Cortex of kidney (tissue), 1 donor: ENCODE measurements around the gene PDCD4.

Experiments
- DNase-seq: peaks from one replicate; lab custom pipeline; 2025; lab: John Stamatoyannopoulos, UW

Gene PDCD4

DNA sequence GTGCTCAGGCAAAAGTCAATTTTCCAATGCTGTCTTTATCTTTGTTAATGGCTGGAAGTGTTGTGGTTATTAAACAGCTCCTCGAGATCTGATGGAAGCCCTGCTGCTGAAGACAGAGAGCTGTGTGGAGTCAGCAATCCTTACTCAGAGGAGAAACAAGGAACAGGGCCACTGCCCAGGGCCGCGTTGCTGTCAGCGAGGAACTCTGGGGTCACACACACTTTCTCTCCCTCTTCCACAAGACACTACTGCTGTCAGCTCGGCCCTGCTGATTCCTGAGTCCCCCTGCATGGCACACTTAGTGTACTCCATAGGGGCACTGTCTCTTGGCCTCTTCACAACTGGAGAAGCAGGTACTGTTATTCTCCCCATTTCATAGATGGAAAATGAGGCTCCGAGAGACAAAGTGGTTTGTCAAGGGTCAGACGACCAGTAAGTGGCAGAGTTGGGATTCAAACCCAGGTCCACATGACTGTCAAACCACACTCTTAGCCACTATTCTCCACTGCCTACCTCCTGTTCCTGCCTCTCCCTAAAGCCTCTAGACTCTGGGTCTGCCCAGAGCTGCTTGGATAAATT, 29.3 kb upstream of the PDCD4 start:
- DNase-seq: no peak

DNA sequence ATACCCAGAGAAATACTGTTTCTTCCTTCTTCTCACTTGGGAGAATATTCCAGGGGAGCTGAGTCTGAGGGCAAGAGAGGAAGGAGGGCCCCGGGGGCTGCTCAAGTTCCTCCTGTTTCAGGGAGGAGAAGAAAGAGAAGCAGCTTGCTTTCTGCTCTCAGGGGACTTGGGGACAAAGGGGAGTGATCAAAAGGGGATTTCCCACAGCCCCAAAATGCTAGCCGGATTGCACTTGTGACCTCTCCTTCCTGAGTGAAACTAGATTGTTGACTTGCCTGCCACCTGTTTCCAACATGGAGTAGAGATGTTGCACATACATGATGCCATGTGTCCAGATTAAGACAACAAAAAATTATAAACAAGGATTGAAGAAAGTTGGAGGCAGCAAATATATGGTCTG, 28.7 kb upstream of the PDCD4 start:
- DNase-seq: no peak

DNA sequence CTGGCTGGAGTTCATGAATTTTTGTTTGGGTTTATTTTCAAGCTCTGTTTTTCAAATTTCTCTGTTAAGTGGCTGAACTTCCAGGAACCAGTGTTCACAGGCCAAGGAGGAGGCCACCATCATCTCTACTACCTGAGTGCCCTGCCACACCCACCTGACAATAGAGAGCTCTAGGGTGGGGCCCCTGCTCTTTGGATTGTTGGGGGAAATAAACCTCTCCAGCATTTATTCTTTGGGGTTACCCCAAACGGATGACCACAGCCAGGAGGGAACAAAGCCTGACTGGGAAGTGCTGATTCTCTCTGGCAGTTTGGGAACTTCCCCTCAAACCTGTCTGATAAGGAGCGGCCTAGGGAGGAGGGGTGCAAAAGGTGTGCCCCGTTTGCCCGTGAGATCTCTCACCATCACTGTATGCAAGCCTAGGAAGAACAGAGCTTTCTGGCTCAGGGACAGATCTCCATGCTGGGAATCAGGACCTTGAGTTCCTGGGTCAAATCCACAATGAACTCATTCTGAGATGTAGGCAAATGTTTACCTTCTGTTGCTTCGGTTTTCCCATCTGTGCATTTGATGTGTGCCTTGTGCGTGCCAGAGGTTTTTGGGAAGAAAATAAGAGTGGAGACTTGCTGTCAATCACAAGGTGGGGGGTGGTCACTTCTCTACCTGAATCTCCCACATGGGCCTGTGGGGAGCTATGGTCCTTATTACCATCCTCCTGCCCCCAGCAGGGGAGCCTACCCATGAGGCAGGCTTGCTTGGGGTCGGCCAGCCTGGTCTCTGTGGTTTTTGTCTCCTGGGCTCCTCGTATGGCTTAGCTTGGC, 27.7 kb upstream of the PDCD4 start:
- DNase-seq: no peak

DNA sequence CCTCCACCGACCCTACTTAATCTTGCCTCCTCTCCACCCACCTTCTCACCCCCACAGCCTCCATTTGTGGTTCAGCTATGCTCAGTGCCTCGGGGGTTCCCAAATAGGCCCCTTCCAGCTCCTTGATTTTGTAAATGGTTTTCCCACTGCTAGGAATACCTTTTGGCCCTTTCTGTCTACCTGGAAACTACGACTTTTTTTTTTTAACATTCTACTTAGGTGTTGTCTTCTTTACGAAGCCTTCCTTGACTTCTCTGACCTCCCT, 27.2 kb upstream of the PDCD4 start:
- DNase-seq: no peak

DNA sequence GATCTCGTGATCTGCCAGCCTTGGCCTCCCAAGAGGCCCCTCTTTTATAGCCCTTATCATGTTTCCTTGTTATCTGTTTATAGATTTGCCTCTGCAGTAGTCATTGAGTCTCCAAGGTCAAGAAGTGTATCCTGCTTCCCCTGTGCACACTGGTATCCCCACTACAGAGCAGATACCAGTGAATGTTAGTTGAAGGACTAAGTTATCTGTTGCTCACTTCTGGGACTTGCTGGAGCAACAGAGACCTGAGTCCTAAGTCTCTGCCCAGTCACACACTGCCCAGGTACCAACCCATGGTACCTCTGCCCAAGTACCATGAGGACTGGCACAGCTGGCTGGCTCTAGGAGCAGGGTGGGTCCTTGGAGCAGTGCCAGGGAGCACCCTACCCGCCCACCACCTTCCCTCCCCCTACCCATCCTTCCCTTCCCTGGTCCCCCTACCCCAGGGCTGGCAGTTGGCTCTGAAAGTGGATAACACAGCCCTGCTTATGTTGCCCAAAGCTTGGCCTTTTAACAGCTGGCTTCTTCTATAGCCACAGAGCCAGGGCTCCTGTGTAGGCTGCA, 26.5 kb upstream of the PDCD4 start:
- DNase-seq: no peak

DNA sequence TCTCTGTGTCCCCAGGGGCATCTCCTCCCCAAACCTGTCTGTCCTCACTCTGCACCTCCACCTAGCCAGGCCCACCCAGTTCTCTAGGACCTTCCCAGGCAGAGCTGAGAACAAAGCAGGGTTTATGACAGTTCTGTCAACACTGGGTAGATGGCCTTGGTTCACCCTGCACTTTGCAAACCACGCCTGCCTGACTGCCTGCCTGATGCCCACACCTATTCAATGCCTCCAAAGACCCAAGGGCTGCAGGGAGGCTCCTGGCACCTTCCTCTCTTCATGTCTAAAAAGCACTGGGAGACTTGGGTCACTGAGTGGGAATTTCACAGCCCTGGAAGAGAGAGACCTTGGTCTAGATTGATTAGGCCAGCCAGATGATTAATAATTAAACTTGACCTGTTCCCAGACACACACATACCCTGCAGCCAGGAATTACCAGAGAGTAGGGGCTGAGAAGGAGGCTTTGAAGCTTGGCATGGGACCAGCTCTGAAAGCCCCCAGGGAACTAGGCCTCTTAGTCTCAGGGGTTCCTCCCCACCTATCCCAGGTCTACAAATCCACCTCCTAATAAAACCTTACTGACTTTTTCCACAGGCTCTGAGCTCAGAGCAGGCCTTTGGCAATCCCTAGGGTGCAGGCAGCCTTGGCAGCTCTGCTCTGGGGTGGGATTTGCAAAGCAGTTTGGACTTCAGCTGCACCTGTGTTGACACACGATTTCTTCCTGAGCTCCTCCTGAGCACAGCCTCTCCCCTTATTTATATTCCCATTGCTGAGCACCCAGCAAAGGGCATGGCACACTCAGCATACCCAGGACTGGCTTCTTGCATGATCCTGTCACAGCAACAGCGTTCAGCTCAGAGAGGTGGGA, 25.7 kb upstream of the PDCD4 start:
- no peak for DNase-seq

DNA sequence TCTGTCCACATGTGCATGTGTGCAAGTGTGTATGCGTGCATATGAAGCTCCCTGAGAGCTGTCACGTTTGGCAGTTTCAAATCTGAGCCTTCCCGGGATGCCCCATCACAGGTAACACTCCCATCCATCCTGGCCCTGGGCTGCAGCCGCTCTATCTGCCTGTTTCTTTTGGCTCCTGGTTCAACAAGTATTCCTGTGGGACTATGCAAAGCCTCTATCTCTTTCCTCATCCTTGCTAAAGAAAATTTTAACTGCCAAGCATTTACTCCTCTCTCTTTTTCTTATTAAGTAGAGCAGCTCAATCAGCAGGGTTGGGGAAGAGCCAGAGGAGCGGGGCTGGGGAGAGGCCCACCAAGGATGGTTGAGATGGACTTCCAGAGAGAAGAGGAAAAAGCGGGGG, 24.4 kb upstream of the PDCD4 start:
- no peak for DNase-seq

DNA sequence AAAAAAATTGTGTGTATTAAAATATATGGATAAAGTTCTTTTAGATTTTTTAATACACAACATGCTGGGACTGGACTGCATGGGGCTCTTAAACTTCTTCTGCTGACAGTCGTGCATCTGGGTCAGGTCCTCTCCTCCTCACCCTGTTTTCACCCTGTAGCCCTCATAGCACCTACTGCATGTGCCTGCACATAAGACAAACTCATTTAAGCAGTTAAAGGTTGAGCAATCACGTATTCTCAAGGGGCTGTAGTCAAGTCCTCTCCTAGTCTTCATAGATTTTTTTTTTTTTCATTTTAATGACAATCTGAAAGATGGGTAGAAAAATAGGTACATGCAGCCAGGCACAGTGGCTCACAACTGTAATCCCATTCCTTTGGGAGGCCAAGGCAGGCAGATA, 23.6 kb upstream of the PDCD4 start:
- DNase-seq: no peak

DNA sequence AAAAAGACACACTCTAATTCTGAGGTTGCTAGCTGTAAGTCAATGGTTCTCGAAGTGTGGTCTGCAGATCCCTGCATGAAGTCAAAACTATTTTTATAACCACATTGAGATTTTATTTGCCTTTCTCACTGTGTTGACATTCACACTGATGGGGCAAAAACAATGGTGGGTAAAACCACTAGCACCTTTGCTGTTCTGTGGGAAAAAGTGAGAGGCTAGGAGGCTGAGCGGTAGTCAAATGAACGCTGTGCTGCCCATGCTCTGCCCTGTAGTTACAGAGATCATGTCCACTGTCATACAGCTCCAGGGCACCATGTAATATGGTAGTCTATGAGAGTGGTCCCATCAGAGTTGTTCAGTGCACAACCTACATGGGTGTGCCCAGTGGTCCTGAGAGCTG, 21.6 kb upstream of the PDCD4 start:
- DNase-seq: no peak

DNA sequence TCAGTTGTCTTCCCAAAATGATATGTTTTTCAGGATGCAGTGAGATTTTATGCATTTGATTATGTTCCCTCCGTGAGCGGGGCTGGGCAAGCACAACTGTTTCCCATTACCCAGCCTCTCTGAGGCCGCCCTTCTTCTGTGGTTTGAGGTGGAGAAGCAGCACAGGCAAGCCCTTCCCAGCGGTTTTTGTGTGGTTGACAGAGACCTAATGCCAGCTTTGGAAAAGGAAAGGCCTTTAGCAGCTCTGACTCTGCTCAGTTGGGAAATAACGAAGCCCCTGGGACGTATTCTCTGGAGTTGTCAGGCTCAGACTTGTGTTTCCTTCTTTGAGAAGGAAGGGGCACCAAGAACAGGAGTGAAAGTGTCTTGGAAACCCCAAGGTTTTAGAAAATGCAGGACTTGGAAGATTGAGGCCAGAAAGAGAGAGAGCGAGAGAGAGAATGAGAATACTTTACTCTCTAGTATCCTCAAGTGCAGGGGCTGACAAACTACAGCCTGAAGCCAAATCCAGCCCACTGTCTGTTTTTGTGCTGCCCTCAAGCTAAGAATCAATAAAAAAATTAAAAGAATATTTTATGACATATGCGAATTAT, 20.6 kb upstream of the PDCD4 start:
- no peak for DNase-seq

DNA sequence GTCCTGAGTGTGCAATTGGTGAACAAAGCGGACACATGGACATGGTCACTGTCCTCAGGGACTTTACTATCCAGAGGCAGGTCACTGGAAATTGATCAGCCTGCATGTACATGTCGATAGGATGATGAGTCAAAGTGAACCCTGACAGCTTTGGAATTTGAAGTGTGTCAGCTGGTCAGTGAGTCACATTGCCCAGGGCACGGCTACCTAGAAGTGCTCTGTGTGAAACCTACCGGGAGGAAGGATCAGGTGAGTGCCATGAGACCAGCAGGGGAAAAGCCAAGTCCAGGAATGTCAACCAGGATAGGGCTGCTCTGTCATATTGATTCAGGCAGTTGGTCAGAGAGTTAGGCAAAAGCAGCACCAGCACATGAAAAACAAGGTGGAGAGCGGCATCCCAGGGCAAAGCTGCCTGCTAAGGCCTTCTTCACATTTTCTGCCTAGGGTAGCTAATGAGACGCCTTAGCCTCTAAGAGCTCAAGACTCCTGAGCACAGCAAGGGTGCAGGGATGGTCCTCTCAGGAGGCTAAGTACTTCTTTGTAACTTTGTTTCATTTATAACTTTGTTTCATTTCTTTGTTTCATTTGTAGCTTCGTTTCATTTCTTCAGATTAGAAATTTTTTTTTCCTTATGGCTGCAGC, 19.4 kb upstream of the PDCD4 start:
- DNase-seq: no peak

DNA sequence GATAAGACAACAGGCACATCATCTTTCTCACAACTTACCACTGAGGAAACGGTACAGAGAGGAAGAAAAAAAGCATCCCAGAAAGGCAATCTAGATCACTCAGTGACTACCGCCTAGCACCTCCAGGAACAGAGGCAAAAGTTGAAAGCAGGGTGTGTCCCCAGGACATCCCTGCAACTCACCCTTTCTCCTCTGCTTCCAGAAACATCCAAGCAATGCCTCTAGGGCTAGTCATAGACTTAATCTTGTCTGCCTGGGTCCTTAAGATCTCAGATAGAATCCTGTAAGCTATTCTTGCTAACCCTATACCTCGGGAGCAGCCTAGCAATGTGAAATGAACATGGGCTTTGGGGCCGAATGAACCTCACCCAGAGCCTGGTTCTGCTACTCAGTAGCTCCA, 18.8 kb upstream of the PDCD4 start:
- DNase-seq: no peak

DNA sequence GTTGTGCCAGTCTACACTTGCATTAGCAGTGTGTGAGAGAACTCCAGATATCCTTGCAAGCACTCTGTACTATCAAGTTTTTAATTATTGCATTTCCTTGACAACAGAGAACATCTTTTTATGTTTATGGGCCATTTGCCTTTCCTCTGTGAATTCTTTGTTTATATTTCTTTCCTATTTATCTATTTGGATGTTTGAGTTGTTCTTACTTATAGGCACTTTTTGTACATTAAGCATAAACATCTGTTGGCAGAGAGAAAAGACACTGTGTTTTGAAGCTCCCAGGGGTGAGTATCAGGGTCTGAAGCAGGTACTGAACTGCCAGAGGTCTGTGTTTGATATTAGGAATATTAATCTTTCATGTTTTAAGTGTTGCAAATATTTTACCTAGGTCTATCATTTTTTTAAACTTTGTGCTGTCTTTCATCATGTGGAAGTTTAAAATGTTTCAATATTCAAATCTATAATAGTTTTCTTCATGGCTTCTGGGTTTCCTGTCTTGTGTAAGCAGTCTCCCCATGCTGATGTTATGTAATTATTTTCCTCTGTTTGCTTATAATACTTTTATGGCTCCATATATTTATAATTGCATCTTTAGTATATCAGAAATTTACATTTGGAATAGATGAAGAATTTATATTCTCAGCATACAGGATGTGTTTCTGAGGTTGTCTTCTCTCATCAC, 17.7 kb upstream of the PDCD4 start:
- DNase-seq: no peak

DNA sequence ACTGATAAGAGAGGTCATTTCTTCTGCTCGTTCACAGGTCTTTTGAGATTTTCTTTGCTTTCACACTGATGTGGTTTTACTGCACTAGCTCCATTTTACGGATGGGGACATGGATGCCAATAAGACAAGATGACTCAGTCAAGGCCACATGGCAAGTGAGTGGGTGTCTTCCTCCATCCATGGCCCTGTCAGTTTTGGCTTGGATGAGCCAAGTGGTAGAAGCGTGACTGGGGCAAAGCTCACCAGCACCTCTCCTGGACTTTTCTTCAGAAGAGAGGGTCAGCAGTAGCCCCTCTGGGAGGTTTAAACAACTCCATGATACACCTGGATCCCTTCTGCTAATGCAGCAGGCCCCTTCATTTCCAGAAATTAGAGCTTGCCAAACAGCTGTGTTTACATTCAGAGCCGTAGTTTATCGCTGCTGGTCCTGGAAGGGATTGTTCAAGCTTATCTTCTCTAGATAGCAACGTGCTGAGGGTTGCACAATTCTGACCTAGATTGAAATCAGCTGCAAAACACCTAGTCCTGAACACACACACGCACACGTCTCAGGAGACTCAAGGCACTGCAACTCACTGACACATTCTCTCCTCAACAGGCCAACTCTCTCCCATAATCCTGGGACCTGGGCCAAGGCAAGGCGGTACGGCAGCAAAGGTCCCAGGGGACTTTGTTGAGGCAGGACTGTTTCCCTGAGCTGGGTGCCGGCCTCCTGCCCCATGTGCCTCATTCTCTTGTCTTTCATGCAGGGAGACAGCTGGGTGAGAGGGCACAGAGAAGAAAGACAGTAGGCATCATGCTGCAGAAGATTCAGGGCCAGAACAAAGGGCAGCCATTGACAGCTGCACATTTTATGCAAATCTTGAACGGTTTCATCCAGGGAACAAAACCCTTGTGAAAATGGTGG, 14.2 kb upstream of the PDCD4 start:
- no peak for DNase-seq

DNA sequence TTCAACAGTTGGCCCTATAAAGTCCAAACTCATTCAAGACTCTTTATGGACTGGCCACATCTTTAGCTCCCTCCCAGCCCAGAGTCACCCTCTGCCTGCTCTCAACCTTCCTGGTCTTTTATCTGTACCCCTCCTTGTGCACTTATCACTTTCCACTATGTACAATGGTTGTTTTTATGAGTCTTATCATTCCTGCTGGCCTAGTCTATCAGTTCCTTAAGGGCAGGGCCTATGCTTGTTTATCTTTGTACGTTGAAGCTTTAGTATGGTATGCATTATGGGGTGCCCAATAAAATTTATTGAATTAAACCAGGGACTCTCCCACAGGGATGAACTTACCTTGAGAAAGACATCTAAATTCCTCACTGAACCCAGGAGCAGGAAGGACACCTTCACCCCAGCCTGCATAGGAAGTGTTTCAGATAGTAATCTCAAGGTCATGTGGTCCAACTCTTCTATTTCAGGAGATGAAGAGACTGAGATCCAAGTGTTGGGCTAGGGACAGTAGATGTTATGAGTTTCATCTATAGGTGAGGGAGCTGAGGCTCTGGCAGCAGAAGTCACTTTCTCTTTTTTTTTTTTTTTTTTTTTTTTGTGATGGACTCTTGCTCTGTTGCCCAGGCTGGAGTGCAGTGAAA, 13.3 kb upstream of the PDCD4 start:
- DNase-seq: no peak

DNA sequence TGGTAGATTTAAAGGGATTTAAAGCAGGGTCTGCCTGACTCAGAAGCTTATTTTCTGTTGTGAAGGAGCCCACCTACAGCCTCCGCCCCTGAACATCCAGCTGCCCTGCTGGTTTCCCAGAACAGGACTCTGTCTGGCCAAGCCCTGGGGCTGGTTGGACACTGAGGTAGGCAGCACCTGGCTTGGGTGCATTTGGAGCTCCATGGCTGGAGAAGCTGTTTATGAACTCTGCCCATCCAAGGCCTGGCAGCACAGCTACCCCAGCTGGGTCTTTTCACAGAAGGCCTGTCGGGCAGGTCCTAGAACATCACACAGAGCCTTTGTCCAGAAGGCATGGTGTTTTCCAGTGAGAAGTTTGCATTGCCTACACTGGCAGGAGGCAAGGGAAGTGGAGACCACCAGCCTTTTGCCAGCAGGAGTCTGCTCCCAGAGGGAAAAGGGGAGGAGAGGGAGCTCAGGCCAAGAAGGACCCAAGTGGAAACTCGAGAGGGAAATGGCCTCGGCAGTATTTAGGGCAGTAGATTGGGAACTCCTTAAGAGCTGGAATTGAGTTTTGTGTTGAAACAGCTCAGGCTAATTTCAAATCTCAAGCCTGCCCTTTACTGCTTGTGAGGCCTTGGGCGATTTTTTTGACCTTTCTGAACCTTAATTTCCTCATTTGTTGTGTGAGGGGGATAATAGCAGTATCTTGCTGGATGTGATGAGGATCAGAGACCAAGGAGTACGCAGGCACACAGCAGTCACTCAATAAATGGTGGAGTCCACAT, 12.3 kb upstream of the PDCD4 start:
- no peak for DNase-seq

DNA sequence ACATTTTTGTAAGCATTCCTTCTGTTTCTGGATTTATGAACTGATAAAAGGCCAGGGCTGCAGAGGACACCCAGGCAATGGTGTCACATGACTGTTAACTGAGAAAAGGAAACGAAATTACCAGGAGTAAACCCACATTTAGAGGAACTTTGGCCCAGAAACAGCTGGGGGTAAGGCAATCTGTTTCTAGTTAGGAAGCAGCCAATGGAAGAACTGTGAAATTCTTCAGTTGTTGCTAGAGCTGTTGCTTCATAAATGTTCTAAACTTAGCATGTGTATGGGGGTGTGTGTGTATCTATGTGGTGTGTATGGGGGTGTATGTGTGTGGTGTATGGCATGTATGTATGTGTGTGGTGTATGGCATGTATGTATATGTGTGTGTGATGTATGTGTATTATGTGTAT, 11.8 kb upstream of the PDCD4 start:
- no peak for DNase-seq

DNA sequence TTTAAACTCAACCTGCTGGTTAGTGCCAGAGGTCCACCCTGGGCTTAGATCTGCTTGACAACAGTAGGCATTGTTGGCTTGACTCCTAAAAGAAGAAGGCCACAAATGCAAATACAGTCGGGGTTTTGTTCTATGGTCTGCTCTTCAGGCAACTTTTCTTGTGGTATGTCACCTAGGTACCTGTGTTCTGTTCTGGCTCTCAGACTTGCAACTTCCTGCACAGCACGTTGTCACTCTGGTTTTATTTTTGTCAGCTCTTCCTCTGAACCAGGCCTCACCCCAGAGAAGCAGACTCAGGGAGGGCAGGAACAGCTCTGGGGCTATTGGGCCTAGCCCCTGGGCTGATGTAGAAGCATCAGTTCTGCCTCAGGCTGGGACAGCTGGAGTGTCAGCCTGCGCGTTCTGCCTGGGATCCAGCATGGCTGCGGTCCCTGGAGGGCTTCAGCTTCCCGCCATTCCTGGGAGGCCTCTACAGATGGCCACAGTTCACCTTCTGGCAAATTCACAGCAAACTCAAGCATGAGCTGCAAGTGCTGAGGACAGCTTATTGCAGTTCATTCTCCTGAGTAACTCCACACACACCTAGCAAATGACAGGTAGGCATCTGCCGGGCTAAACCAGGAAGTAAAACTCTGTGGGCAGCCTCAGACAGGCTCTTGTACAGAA, 11.0 kb upstream of the PDCD4 start:
- DNase-seq: no peak

DNA sequence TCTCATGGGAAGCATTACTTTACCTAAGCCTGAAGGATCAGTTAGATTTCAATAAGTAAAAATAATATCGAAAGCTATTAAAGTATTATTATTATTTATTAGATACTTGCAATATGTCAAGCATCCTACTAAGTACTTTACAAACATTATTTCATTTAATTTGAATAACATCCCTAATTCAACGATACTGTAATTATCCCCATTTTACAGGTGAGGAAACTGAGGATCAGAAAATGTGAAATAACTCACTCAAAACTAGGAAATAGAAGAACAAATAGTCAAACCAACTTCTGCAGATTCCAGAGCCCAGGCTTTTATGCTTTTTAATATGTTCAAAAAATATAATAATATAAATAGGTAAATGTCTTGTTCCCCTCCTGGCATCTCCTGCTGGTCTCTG, 10.3 kb upstream of the PDCD4 start:
- DNase-seq: no peak
